HUES6 (cell line): ENCODE results near the gene RPL27A.

Experiments
- H3K27ac ChIP-seq: 2 replicates; pipeline ENCODE4 v1.7.0; 2013; ENCODE audit warnings: low read depth, mild to moderate bottlenecking, low read length, inconsistent platforms
- H3K27me3 ChIP-seq: 2 replicates; pipeline ENCODE4 v1.6.1; 2013; ENCODE audit warnings: low read length; ENCODE audit not compliant: control insufficient read depth, insufficient read depth
- H3K36me3 ChIP-seq: 2 replicates; pipeline ENCODE4 v1.6.1; 2013; ENCODE audit warnings: low read length; ENCODE audit not compliant: control insufficient read depth, insufficient read depth
- H3K4me1 ChIP-seq: 2 replicates; pipeline ENCODE4 v1.6.1; 2013; ENCODE audit warnings: low read length; ENCODE audit not compliant: control insufficient read depth, insufficient read depth
- H3K4me3 ChIP-seq: 2 replicates; pipeline ENCODE4 v1.5.1; 2013; ENCODE audit warnings: low read depth, low read length
- H3K9ac ChIP-seq: one replicate; pipeline ENCODE4 v1.6.1; 2013; ENCODE audit warnings: mild to moderate bottlenecking, low read length
- H3K9me3 ChIP-seq: 2 replicates; pipeline ENCODE4 v1.6.1; 2013; ENCODE audit warnings: low read depth, low read length; ENCODE audit not compliant: control insufficient read depth, insufficient read depth

The RPL27A gene

GRCh38 chr11:8701891-8702597 lies 19.5 kb downstream of the RPL27A start:
- no peaks in the 10 kb centered on the region for H3K9me3 ChIP-seq
- H3K9ac ChIP-seq = peak overlapping the region; percentile 52
- H3K27me3 ChIP-seq = no peaks in the 10 kb centered on the region
- H3K4me3 ChIP-seq = no peak overlapping the region
- H3K36me3 ChIP-seq = peaks cover 16% of the 10 kb centered on the region; the same call in 1 of the 2 replicates
- H3K4me1 ChIP-seq = peaks cover 59% of the 10 kb centered on the region
- H3K27ac ChIP-seq = peak overlapping the region; percentile 75; the same call in 1 of the 2 replicates

GRCh38 chr11:8702598-8702915 lies 20.0 kb downstream of the RPL27A start:
- peaks cover 54% of the 10 kb centered on the region for H3K4me1 ChIP-seq
- H3K36me3 ChIP-seq = peaks cover 14% of the 10 kb centered on the region; the same call in 1 of the 2 replicates
- no peak overlapping the region for H3K4me3 ChIP-seq
- H3K27me3 ChIP-seq = no peaks in the 10 kb centered on the region
- no peak overlapping the region for H3K27ac ChIP-seq
- peak overlapping the region; percentile 6 for H3K9ac ChIP-seq
- H3K9me3 ChIP-seq = no peaks in the 10 kb centered on the region

GRCh38 chr11:8704136-8704535 lies 21.5 kb downstream of the RPL27A start:
- Histone ChIP-seq H3K27me3 (no peaks in the 10 kb centered on the region), H3K4me1 (peaks cover 47% of the 10 kb centered on the region), H3K36me3 (peaks cover 16% of the 10 kb centered on the region; the same call in 1 of the 2 replicates), H3K27ac (no peak overlapping the region; the same call in 1 of the 2 replicates), H3K9ac (no peak overlapping the region), H3K4me3 (no peak overlapping the region), H3K9me3 (no peaks in the 10 kb centered on the region)

GRCh38 chr11:8705146-8705545 lies 22.6 kb downstream of the RPL27A start:
- Histone ChIP-seq H3K27ac (no peak overlapping the region), H3K4me1 (peaks cover 41% of the 10 kb centered on the region), H3K9ac (no peak overlapping the region), H3K4me3 (no peak overlapping the region), H3K36me3 (peaks cover 16% of the 10 kb centered on the region; the same call in 1 of the 2 replicates), H3K9me3 (no peaks in the 10 kb centered on the region), H3K27me3 (no peaks in the 10 kb centered on the region)

GRCh38 chr11:8706673-8707432 lies 24.3 kb downstream of the RPL27A start:
- no peak overlapping the region for H3K9ac ChIP-seq
- no peaks in the 10 kb centered on the region for H3K9me3 ChIP-seq
- no peak overlapping the region for H3K4me3 ChIP-seq
- no peaks in the 10 kb centered on the region for H3K27me3 ChIP-seq
- no peak overlapping the region for H3K27ac ChIP-seq
- H3K4me1 ChIP-seq = peaks cover 27% of the 10 kb centered on the region
- H3K36me3 ChIP-seq = peaks cover 22% of the 10 kb centered on the region; the same call in 1 of the 2 replicates

- no peaks in the 10 kb centered on the region for H3K27me3 ChIP-seq
- peaks cover 19% of the 10 kb centered on the region for H3K4me1 ChIP-seq
- no peak overlapping the region for H3K4me3 ChIP-seq
- peak overlapping the region; percentile 7 for H3K9ac ChIP-seq
- H3K9me3 ChIP-seq = no peaks in the 10 kb centered on the region
- H3K27ac ChIP-seq = no peak overlapping the region
- peaks cover 22% of the 10 kb centered on the region; the same call in 1 of the 2 replicates for H3K36me3 ChIP-seq
Measured at GRCh38 chr11:8707541-8708191, 25.1 kb downstream of the RPL27A start.

GRCh38 chr11:8709002-8709672 lies 26.5 kb downstream of the RPL27A start:
- Histone ChIP-seq H3K9ac (peak overlapping the region; percentile 72), H3K9me3 (no peaks in the 10 kb centered on the region), H3K36me3 (peaks cover 19% of the 10 kb centered on the region; the same call in 1 of the 2 replicates), H3K4me1 (peaks cover 15% of the 10 kb centered on the region), H3K27me3 (no peaks in the 10 kb centered on the region), H3K4me3 (no peak overlapping the region), H3K27ac (peak overlapping the region; percentile 67)

GRCh38 chr11:8709777-8710176 lies 27.2 kb downstream of the RPL27A start:
- Histone ChIP-seq H3K27ac (0 out of 2 replicates have a peak overlapping the region, but pooled peaks have one; percentile 67), H3K27me3 (no peaks in the 10 kb centered on the region), H3K9ac (no peak overlapping the region), H3K9me3 (no peaks in the 10 kb centered on the region), H3K4me1 (peaks cover 21% of the 10 kb centered on the region), H3K36me3 (peaks cover 21% of the 10 kb centered on the region), H3K4me3 (no peak overlapping the region)

GRCh38 chr11:8711895-8712442 lies 29.4 kb downstream of the RPL27A start:
- Histone ChIP-seq H3K27ac (no peak overlapping the region), H3K36me3 (peaks cover 19% of the 10 kb centered on the region), H3K4me1 (peaks cover 25% of the 10 kb centered on the region), H3K27me3 (no peaks in the 10 kb centered on the region), H3K9ac (no peak overlapping the region), H3K9me3 (no peaks in the 10 kb centered on the region), H3K4me3 (no peak overlapping the region)

GRCh38 chr11:8712506-8712905 lies 29.9 kb downstream of the RPL27A start:
- peaks cover 21% of the 10 kb centered on the region for H3K36me3 ChIP-seq
- no peaks in the 10 kb centered on the region for H3K9me3 ChIP-seq
- H3K4me3 ChIP-seq = no peak overlapping the region
- peaks cover 30% of the 10 kb centered on the region for H3K4me1 ChIP-seq
- no peaks in the 10 kb centered on the region for H3K27me3 ChIP-seq
- H3K9ac ChIP-seq = no peak overlapping the region
- H3K27ac ChIP-seq = no peak overlapping the region
